GM13977 (cell line): Measurements from ENCODE around the gene FANCD2OS.

ENCODE experiments used
- DNase-seq: peaks from one replicate; pipeline ENCODE4 v3.0.0; 2012; ENCODE audit warnings: low spot score
- CTCF ChIP-seq: IDR thresholded peaks from 2 replicates; pipeline ENCODE4 v1.5.1; 2012; ENCODE audit warnings: mild to moderate bottlenecking, control low read depth; ENCODE audit not compliant: insufficient read depth; ENCODE audit errors: extremely low read depth, missing control alignments
- in situ Hi-C: fragments of 300-500 bp; cut with MboI; formaldehyde crosslinking; loops from one replicate; pipeline ENCODE4 v1.12.0; 2022; ENCODE audit warnings: low sequenced_read_pairs, low pct_unique_long_range_greater_than_20kb, mixed read lengths, inconsistent platforms; ENCODE audit not compliant: unreplicated experiment

Gene FANCD2OS

GRCh38 chr3:10108091-10108490, at the start of gene FANCD2OS:
TSS of gene FANCD2OS (minus strand) at chr3:10108255. CDS start at chr3:10104774, 3,481 bp downstream.
- in situ Hi-C loops = no loop called here
- no peak for DNase-seq
- no peak for TF ChIP-seq CTCF

- no peak for TF ChIP-seq CTCF
- DNase-seq = no peak
- in situ Hi-C loops = no loop called here
These were observed 49.0 kb upstream of the FANCD2OS start for GRCh38 chr3:10157031-10157430.

- no peak for DNase-seq
- TF ChIP-seq CTCF = no peak
- in situ Hi-C loops = no loop called here
These were observed 47.6 kb upstream of the FANCD2OS start for GRCh38 chr3:10155658-10156057.

- in situ Hi-C loops = no loop called here
- no peak for TF ChIP-seq CTCF
- no peak for DNase-seq
These were observed 47.0 kb upstream of the FANCD2OS start for GRCh38 chr3:10155123-10155472.

- in situ Hi-C loops = no loop called here
- DNase-seq = no peak
- TF ChIP-seq CTCF = no peak
These were observed 46.5 kb upstream of the FANCD2OS start for GRCh38 chr3:10154335-10155122.

GRCh38 chr3:10150987-10151386, 42.9 kb upstream of the FANCD2OS start:
- in situ Hi-C loops = no loop called here

More at GRCh38 chr3:10150987-10151386, 42.9 kb upstream of the FANCD2OS start:
- no peak for TF ChIP-seq CTCF
- DNase-seq = no peak
